Effector memory CD4-positive, alpha-beta T cell (primary cell): ENCODE data around the gene SLC44A2.

ENCODE experiments used
- DNase-seq, 3 donors: peaks; one replicate each; pipeline ENCODE4 v3.0.0-alpha.2; 2020
- H3K27ac ChIP-seq: 2 replicates; pipeline ENCODE4 v1.7.0; 2013; ENCODE audit warnings: mild to moderate bottlenecking, low read length, moderate library complexity; ENCODE audit not compliant: insufficient read depth, poor library complexity, severe bottlenecking
- H3K27me3 ChIP-seq: replicated peaks from 2 replicates; pipeline ENCODE4 v1.7.0; 2013; ENCODE audit warnings: mild to moderate bottlenecking, low read length; ENCODE audit not compliant: insufficient read depth, control insufficient read depth, poor library complexity, severe bottlenecking
- H3K36me3 ChIP-seq: 2 replicates; pipeline ENCODE4 v1.7.0; 2013; ENCODE audit warnings: mild to moderate bottlenecking, low read length, moderate library complexity; ENCODE audit not compliant: control insufficient read depth, insufficient read depth
- H3K4me1 ChIP-seq: 2 replicates; pipeline ENCODE4 v1.7.0; 2013; ENCODE audit warnings: low read length, mild to moderate bottlenecking; ENCODE audit not compliant: control insufficient read depth, insufficient read depth, poor library complexity, severe bottlenecking
- H3K4me3 ChIP-seq: 2 replicates; pipeline ENCODE4 v1.7.0; 2013; ENCODE audit warnings: low read length, low read depth, mild to moderate bottlenecking; ENCODE audit not compliant: insufficient read depth, poor library complexity, severe bottlenecking
- H3K9me3 ChIP-seq: 2 replicates; pipeline ENCODE4 v1.7.0; 2013; ENCODE audit warnings: mild to moderate bottlenecking, low read length, moderate library complexity; ENCODE audit not compliant: control insufficient read depth

The SLC44A2 gene

GRCh38 chr19:10679743-10680142 is 54.4 kb downstream of the SLC44A2 start:
- Histone ChIP-seq H3K4me3 (no peak overlapping the region), H3K4me1 (no peaks in the 10 kb centered on the region), H3K36me3 (peaks cover 87% of the 10 kb centered on the region), H3K27me3 (no peaks in the 10 kb centered on the region), H3K9me3 (no peaks in the 10 kb centered on the region), H3K27ac (no peak overlapping the region)
- DNase-seq: no peak

DNA sequence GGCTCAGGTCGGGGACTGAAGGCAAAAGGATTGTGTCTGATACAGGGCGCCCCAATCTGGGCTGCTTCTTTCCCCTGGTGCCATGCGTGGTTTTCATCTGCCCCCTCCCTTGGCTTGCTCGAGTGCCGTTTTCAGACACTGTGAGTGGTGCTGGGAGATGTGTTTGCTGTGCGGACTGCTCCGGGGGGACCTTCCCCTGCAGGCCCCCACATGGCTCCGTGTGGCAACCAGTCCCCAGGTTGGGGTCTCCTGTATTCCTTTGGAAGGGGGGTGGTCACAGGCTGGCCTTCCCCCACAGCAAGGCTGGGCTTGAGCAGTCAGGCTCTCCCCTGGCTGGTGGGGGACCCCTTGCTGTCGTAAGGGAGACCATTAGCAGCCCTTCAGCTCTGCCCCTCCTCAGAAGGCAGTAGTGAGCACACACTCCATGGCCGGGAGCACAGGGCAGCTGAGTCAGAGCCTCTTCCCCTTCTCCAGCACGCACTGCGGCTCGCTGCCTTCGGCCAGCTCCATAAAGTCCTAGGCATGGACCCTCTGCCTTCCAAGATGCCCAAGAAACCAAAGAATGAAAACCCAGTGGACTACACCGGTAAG is 55.3 kb downstream of the SLC44A2 start:
- no peak overlapping the region for H3K4me3 ChIP-seq
- no peaks in the 10 kb centered on the region for H3K4me1 ChIP-seq
- no peak for DNase-seq
- H3K27ac ChIP-seq: no peak overlapping the region
- H3K27me3 ChIP-seq: no peaks in the 10 kb centered on the region
- H3K9me3 ChIP-seq: no peaks in the 10 kb centered on the region
- H3K36me3 ChIP-seq: peaks cover 93% of the 10 kb centered on the region

DNA sequence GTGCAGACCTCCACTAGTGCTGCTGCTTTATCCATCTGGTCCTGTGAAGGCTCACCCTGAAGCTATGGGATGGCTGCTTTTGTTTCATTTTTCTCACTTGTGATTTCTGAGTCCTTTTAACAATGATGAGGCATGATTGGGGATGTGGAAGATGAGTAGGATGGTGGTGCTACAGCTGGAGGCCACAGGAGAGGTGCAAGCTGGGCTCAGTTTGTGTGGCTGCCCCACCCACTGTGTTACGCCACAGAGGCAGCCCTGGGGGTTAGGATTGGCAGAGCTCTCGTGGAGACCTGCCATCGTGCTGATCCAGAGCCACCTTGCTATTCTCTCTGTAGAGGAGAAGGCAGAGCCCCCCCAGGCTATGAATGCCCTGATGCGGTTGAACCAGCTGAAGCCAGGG is 56.3 kb downstream of the SLC44A2 start:
- Histone ChIP-seq H3K9me3 (no peaks in the 10 kb centered on the region), H3K4me1 (no peaks in the 10 kb centered on the region), H3K36me3 (peaks cover 95% of the 10 kb centered on the region), H3K27me3 (no peaks in the 10 kb centered on the region), H3K27ac (no peak overlapping the region), H3K4me3 (no peak overlapping the region)
- DNase-seq: no peak

DNA sequence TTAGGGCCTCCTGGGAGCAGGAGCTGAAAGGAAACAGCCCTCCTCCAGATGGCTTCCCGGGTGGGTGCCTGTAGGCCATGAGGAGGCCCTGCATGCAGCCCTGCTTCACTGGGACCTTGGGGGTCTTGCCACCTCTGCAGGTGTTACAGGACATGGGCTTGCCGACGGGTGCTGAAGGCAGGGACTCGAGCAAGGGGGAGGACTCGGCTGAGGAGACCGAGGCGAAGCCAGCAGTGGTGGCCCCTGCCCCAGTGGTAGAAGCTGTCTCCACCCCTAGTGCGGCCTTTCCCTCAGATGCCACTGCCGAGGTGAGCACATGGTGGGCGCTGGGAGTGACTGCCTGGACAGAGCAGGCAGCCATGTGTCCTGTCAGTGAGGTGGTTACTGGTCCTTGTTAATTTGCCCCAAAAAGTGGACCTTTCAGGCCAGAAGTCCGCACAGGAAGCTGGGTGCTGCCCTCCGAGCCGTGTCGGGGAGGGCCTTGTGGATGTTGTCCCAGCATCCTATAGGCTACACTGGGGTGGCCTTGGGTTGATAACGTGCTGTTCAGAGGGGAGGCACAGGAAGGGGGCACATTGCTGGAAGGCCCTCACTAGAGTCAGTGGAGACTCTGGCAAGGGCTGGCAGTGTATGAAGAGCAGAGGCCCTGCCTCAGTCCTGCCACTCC is 57.2 kb downstream of the SLC44A2 start:
- Histone ChIP-seq H3K27ac (no peak overlapping the region), H3K9me3 (no peaks in the 10 kb centered on the region), H3K4me1 (no peaks in the 10 kb centered on the region), H3K27me3 (no peaks in the 10 kb centered on the region), H3K4me3 (no peak overlapping the region), H3K36me3 (peaks cover 95% of the 10 kb centered on the region)
- DNase-seq: no peak

GRCh38 chr19:10683064-10683426 is 57.7 kb downstream of the SLC44A2 start:
- H3K4me1 ChIP-seq: no peaks in the 10 kb centered on the region
- H3K9me3 ChIP-seq: no peaks in the 10 kb centered on the region
- no peak overlapping the region for H3K4me3 ChIP-seq
- no peaks in the 10 kb centered on the region for H3K27me3 ChIP-seq
- no peak for DNase-seq
- H3K27ac ChIP-seq: no peak overlapping the region
- H3K36me3 ChIP-seq: peaks cover 95% of the 10 kb centered on the region

DNA sequence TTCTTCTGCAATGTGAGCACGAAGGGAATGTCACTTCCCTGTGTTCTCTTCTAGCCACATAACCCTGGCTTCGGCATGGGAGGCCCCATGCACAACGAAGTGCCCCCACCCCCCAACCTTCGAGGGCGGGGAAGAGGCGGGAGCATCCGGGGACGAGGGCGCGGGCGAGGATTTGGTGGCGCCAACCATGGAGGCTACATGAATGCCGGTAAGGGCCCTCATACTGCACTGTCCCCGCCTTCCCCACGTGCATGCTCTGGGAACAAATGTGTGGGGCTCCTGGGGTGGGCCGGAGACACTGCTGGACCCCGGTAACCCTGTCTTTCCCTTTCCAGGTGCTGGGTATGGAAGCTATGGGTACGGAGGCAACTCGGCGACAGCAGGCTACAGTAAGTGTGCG is 58.2 kb downstream of the SLC44A2 start:
- peaks cover 95% of the 10 kb centered on the region for H3K36me3 ChIP-seq
- no peak overlapping the region for H3K4me3 ChIP-seq
- DNase-seq: no peak

GRCh38 chr19:10685210-10685609 is 59.9 kb downstream of the SLC44A2 start:
- H3K4me3 ChIP-seq: no peak overlapping the region
- H3K9me3 ChIP-seq: no peaks in the 10 kb centered on the region
- H3K27ac ChIP-seq: no peak overlapping the region
- H3K4me1 ChIP-seq: no peaks in the 10 kb centered on the region
- no peak for DNase-seq
- no peaks in the 10 kb centered on the region for H3K27me3 ChIP-seq
- H3K36me3 ChIP-seq: peaks cover 94% of the 10 kb centered on the region

More for the DNA sequence above, 58.2 kb downstream of the SLC44A2 start:
- Histone ChIP-seq H3K27ac (no peak overlapping the region), H3K27me3 (no peaks in the 10 kb centered on the region), H3K9me3 (no peaks in the 10 kb centered on the region), H3K4me1 (no peaks in the 10 kb centered on the region)

GRCh38 chr19:10686193-10686592 is 60.8 kb downstream of the SLC44A2 start:
- no peaks in the 10 kb centered on the region for H3K9me3 ChIP-seq
- H3K4me1 ChIP-seq: no peaks in the 10 kb centered on the region
- no peak overlapping the region for H3K27ac ChIP-seq
- no peak for DNase-seq
- no peak overlapping the region for H3K4me3 ChIP-seq
- H3K27me3 ChIP-seq: no peaks in the 10 kb centered on the region
- peaks cover 94% of the 10 kb centered on the region for H3K36me3 ChIP-seq

- Histone ChIP-seq H3K9me3 (no peaks in the 10 kb centered on the region), H3K4me1 (no peaks in the 10 kb centered on the region), H3K27me3 (no peaks in the 10 kb centered on the region), H3K4me3 (no peak overlapping the region), H3K36me3 (peaks cover 92% of the 10 kb centered on the region), H3K27ac (no peak overlapping the region)
- DNase-seq: no peak
These were observed 61.5 kb downstream of the SLC44A2 start for GRCh38 chr19:10686661-10687517.
